Lung (tissue), 12 donors: Measurements from ENCODE around the gene PIK3R6. TPM values are rescaled to one million over a fixed set of nuclear protein-coding genes. Genes with fewer than 3 reads are reported as not detected.

Experiments
- ATAC-seq: fragments of 200-7000 bp; cut with Tn5 transposase; one replicate; pipeline ENCODE4 v1.9.1; 2020; ENCODE audit warnings: moderate number of reproducible peaks; ENCODE audit not compliant: insufficient read depth, low FRiP score
- DNase-seq, 3 donors: peaks; one replicate each; pipeline ENCODE4 v3.0.0-alpha.2; 2013 to 2017
- H3K27ac ChIP-seq, 2 donors: one replicate each; pipeline ENCODE4 v1.5.1; 2013; ENCODE audit warnings: mild to moderate bottlenecking in 2 of 2, moderate library complexity in 2 of 2, control low read depth in 1 of 2, inconsistent platforms in 1 of 2, low read depth in 1 of 2, low read length in 1 of 2
- H3K27me3 ChIP-seq, 3 donors: one replicate each; pipeline ENCODE4 v1.5.1; 2013; ENCODE audit warnings: low read length in 2 of 3; ENCODE audit not compliant: control insufficient read depth in 3 of 3, insufficient read depth in 3 of 3
- H3K36me3 ChIP-seq, 4 donors: one replicate each; pipeline ENCODE4 v1.5.1; 2013; ENCODE audit warnings: low read length in 4 of 4, mild to moderate bottlenecking in 1 of 4, moderate library complexity in 1 of 4; ENCODE audit not compliant: control insufficient read depth in 4 of 4, insufficient read depth in 4 of 4
- H3K4me1 ChIP-seq, 5 donors: one replicate each; pipeline ENCODE4 v1.5.1; 2013; ENCODE audit warnings: low read length in 5 of 5, mild to moderate bottlenecking in 2 of 5, moderate library complexity in 1 of 5; ENCODE audit not compliant: control insufficient read depth in 5 of 5, insufficient read depth in 5 of 5
- H3K4me3 ChIP-seq: one replicate; pipeline ENCODE4 v1.5.1; 2013; ENCODE audit warnings: mild to moderate bottlenecking, control low read depth, moderate library complexity
- H3K9ac ChIP-seq, 2 donors: one replicate each; pipeline ENCODE4 v1.5.1; 2013; ENCODE audit warnings: low read length in 2 of 2, control low read depth in 1 of 2; ENCODE audit not compliant: insufficient read depth in 1 of 2
- H3K9me3 ChIP-seq, 4 donors: one replicate each; pipeline ENCODE4 v1.5.1; 2013; ENCODE audit warnings: low read length in 3 of 4, mild to moderate bottlenecking in 1 of 4, moderate library complexity in 1 of 4; ENCODE audit not compliant: control insufficient read depth in 4 of 4, insufficient read depth in 3 of 4
- WGBS, 2 donors: extraction: QIAGEN DNeasy Blood & Tissue Kit; methylation state at CpG; one replicate each; pipeline ENCODE4 v1.1.7; 2013; 5-methylcytosine and 5-hydroxymethylcytosine counted together
- polyA plus RNA-seq, 2 donors: library from polyadenylated mRNA; stranded (reverse); fragments of 200-250 nt; gene quantifications; one replicate each; pipeline ENCODE4 v1.2.1, GENCODE V29; 2013
- total RNA-seq, 2 donors: library from RNA; depleted of rRNA in 1 of 2; stranded (reverse); fragments of >200 nt in 1 of 2; gene quantifications; one replicate each; pipeline ENCODE4 v1.2.1, GENCODE V29; 2014 to 2021
- TF ChIP-seq, protein P1 (sequence below): IDR thresholded peaks from 2 replicates; pipeline ENCODE4 v1.5.1; 2012; ENCODE audit warnings: mild to moderate bottlenecking; ENCODE audit errors: control extremely low read depth, extremely low read depth
- donor health status: control.
- donor health status: control.
- donor health status: Bipolar disorder and iron deficiency.
- donor health status: healthy.
- donor health status: DM: yes; HTN: yes; CAD: no.

PIK3R6 gene
- total and polyA plus RNA-seq, 4 donors, result 0.93 to 3.0 (median 1.5) TPM

- DNase-seq (no peak), ATAC-seq (no peak)
- no peak overlapping the region for H3K9ac ChIP-seq
- peaks cover 0 to 7% (median 0%) of the 10 kb centered on the region in 4 donors for H3K9me3 ChIP-seq
- TF ChIP-seq, protein P1, sequence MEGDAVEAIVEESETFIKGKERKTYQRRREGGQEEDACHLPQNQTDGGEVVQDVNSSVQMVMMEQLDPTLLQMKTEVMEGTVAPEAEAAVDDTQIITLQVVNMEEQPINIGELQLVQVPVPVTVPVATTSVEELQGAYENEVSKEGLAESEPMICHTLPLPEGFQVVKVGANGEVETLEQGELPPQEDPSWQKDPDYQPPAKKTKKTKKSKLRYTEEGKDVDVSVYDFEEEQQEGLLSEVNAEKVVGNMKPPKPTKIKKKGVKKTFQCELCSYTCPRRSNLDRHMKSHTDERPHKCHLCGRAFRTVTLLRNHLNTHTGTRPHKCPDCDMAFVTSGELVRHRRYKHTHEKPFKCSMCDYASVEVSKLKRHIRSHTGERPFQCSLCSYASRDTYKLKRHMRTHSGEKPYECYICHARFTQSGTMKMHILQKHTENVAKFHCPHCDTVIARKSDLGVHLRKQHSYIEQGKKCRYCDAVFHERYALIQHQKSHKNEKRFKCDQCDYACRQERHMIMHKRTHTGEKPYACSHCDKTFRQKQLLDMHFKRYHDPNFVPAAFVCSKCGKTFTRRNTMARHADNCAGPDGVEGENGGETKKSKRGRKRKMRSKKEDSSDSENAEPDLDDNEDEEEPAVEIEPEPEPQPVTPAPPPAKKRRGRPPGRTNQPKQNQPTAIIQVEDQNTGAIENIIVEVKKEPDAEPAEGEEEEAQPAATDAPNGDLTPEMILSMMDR, result no peak
- H3K4me3 ChIP-seq, result no peak overlapping the region
- H3K4me1 ChIP-seq, result peaks cover 0 to 11% (median 4%) of the 10 kb centered on the region in 5 donors
- H3K27ac ChIP-seq, result no peak overlapping the region
- no peaks in the 10 kb centered on the region for H3K36me3 ChIP-seq
- peaks cover 0 to 45% (median 19%) of the 10 kb centered on the region in 3 donors for H3K27me3 ChIP-seq
- 88 to 91% methylated on average over 13 of the region's 13 CpGs for WGBS, 2 donors
Measured at GRCh38 chr17:8871081-8871581, 3.7 kb upstream of the PIK3R6 start.

- Histone ChIP-seq H3K9me3 (peaks cover 0 to 7% (median 0%) of the 10 kb centered on the region in 4 donors), H3K27me3 (peaks cover 0 to 42% (median 16%) of the 10 kb centered on the region in 3 donors), H3K9ac (no peak overlapping the region), H3K27ac (no peak overlapping the region), H3K36me3 (no peaks in the 10 kb centered on the region), H3K4me3 (no peak overlapping the region), H3K4me1 (peaks cover 0 to 11% (median 4%) of the 10 kb centered on the region in 5 donors)
- TF ChIP-seq, protein P1, result no peak
- ATAC-seq (no peak), DNase-seq (no peak)
- 83 to 90% methylated on average over 13 of the region's 13 CpGs for WGBS, 2 donors
Measured at GRCh38 chr17:8870406-8871040, 3.0 kb upstream of the PIK3R6 start.

DNA sequence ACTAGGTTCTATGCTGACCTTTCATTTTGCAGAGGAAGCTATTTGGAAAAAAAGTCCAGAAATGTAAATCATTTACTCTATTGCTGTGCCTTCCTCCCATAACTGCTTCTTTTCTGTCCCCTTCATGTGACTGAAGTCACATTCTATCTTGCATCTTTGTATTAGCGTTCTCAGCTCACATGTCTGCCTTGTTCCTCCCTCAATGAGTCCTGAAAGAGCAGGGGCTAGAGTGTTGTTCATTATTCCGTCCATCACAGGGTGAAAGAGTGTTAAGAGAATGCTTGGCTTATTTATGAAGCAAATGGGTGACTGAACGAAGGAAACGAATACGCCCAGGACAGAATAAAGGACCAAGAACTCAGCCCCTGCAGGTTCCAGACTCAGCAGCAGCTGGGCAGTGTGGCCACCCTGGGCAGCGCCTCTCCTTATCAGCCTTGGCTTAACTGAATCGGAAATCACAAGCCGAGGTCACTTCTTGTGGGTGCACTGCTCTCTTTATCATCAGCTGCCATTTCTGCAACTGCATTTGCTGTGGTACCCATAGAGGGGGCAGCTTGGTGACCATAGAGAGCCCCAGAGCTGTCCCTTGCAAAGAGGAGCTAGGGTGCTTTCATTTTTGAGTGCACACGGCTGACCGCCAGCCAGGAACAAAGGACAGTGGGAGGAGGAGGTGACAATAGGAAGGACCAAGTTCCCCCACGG, 1.8 kb upstream of the PIK3R6 start:
- H3K9me3 ChIP-seq, result peaks cover 0 to 7% (median 0%) of the 10 kb centered on the region in 4 donors
- H3K4me3 ChIP-seq, result no peak overlapping the region
- no peak for DNase-seq
- TF ChIP-seq, protein P1, result no peak
- no peaks in the 10 kb centered on the region for H3K36me3 ChIP-seq
- H3K4me1 ChIP-seq, result peaks cover 0 to 11% (median 4%) of the 10 kb centered on the region in 5 donors
- WGBS, 2 donors, result 65 to 85% methylated on average over 11 of the region's 11 CpGs
- ATAC-seq, result no peak
- peaks cover 0 to 34% (median 9%) of the 10 kb centered on the region in 3 donors for H3K27me3 ChIP-seq
- H3K9ac ChIP-seq, result no peak overlapping the region
- H3K27ac ChIP-seq, result no peak overlapping the region
